GM19351 (cell line): ENCODE results near the gene RIC8A.
"Not testable (repeated sequence)": the region's sequence is repeated elsewhere in the genome, so short reads cannot be mapped to it uniquely, and the experiment has no call there.

Experiments
- ATAC-seq: cut with Tn5 transposase; IDR thresholded peaks from one replicate; pipeline ENCODE4 v1.9.1; 2021; ENCODE audit warnings: mild to moderate bottlenecking, moderate library complexity; ENCODE audit not compliant: unreplicated experiment

RIC8A gene

GRCh38 chr11:207208-207862 is at the start of gene RIC8A, which contains the start of gene BET1L:
RIC8A (plus strand) TSS chr11:207708; CDS start chr11:208855, 1,147 bp downstream.
BET1L (minus strand) TSS chr11:207399; CDS start chr11:207321, 78 bp downstream.
- ATAC-seq, result peak; percentile 71

- ATAC-seq, result not testable (repeated sequence)
Measured at GRCh38 chr11:180242-180641, 27.3 kb upstream of the RIC8A start.

GRCh38 chr11:189200-189783 is 18.2 kb upstream of the RIC8A start:
- peak; percentile 5 for ATAC-seq

- peak; percentile 83 for ATAC-seq
Measured at GRCh38 chr11:189843-190311, 17.6 kb upstream of the RIC8A start.

GRCh38 chr11:190546-190945 is 17.0 kb upstream of the RIC8A start:
- not testable (repeated sequence) for ATAC-seq

- ATAC-seq, result not testable (repeated sequence)
Measured at GRCh38 chr11:191490-192478, 15.7 kb upstream of the RIC8A start.

GRCh38 chr11:192674-193128 is 14.8 kb upstream of the RIC8A start, which contains the start of gene SCGB1C1:
SCGB1C1 (plus strand) TSS chr11:193078; CDS start chr11:193100, 22 bp downstream.
- not testable (repeated sequence) for ATAC-seq

GRCh38 chr11:193481-193880 is 14.0 kb upstream of the RIC8A start:
- ATAC-seq, result not testable (repeated sequence)

- ATAC-seq, result no peak
Measured at GRCh38 chr11:196786-197731, 10.4 kb upstream of the RIC8A start.

GRCh38 chr11:197741-198235 is 9.7 kb upstream of the RIC8A start:
- no peak for ATAC-seq

- ATAC-seq, result no peak
Measured at GRCh38 chr11:198236-198806, 9.2 kb upstream of the RIC8A start.

GRCh38 chr11:199004-199581 is 8.4 kb upstream of the RIC8A start:
- ATAC-seq, result no peak

- ATAC-seq, result no peak
Measured at GRCh38 chr11:199782-200181, 7.7 kb upstream of the RIC8A start.

GRCh38 chr11:200224-201003 is 7.1 kb upstream of the RIC8A start:
- ATAC-seq, result no peak

- ATAC-seq, result no peak
Measured at GRCh38 chr11:201966-202365, 5.5 kb upstream of the RIC8A start.

- no peak for ATAC-seq
Measured at GRCh38 chr11:202490-202889, 5.0 kb upstream of the RIC8A start.

- ATAC-seq, result no peak
Measured at GRCh38 chr11:203056-203944, 4.2 kb upstream of the RIC8A start.
